Activated naive CD8-positive, alpha-beta T cell (primary cell): ENCODE results near the gene CDKAL1.
A peak's percentile ranks its signal among the peaks of the same experiment; 100 is the strongest.
"Not testable (repeated sequence)": the region's sequence is repeated elsewhere in the genome, so short reads cannot be mapped to it uniquely, and the experiment has no call there.

Experiments used
- H3K27ac Mint-ChIP-seq: one replicate; pipeline ENCODE4 v1.8.0; 2021; ENCODE audit warnings: mixed read lengths
- H3K27me3 Mint-ChIP-seq: one replicate; pipeline ENCODE4 v1.8.0; 2021; ENCODE audit warnings: mixed read lengths
- H3K36me3 Mint-ChIP-seq: one replicate; pipeline ENCODE4 v1.8.0; 2021; ENCODE audit warnings: mixed read lengths
- H3K4me1 Mint-ChIP-seq: one replicate; pipeline ENCODE4 v1.8.0; 2021; ENCODE audit warnings: low read depth, mixed read lengths
- H3K4me3 Mint-ChIP-seq: one replicate; pipeline ENCODE4 v1.8.0; 2021; ENCODE audit warnings: mild to moderate bottlenecking, mixed read lengths
- H3K9me3 Mint-ChIP-seq: one replicate; pipeline ENCODE4 v1.8.0; 2021; ENCODE audit warnings: low read depth, mixed read lengths

Gene CDKAL1

GRCh38 chr6:20629509-20629908 is 95.3 kb downstream of the CDKAL1 start:
- Mint-ChIP-seq H3K4me1 (peaks cover 50% of the 10 kb centered on the region), H3K36me3 (peaks cover 19% of the 10 kb centered on the region), H3K27ac (no peak overlapping the region), H3K9me3 (no peaks in the 10 kb centered on the region), H3K4me3 (no peak overlapping the region), H3K27me3 (no peaks in the 10 kb centered on the region)

- Mint-ChIP-seq H3K36me3 (peaks cover 21% of the 10 kb centered on the region), H3K4me1 (peaks cover 45% of the 10 kb centered on the region), H3K27ac (no peak overlapping the region), H3K27me3 (no peaks in the 10 kb centered on the region), H3K9me3 (no peaks in the 10 kb centered on the region), H3K4me3 (no peak overlapping the region)
These were observed 95.9 kb downstream of the CDKAL1 start for GRCh38 chr6:20630136-20630535.

DNA sequence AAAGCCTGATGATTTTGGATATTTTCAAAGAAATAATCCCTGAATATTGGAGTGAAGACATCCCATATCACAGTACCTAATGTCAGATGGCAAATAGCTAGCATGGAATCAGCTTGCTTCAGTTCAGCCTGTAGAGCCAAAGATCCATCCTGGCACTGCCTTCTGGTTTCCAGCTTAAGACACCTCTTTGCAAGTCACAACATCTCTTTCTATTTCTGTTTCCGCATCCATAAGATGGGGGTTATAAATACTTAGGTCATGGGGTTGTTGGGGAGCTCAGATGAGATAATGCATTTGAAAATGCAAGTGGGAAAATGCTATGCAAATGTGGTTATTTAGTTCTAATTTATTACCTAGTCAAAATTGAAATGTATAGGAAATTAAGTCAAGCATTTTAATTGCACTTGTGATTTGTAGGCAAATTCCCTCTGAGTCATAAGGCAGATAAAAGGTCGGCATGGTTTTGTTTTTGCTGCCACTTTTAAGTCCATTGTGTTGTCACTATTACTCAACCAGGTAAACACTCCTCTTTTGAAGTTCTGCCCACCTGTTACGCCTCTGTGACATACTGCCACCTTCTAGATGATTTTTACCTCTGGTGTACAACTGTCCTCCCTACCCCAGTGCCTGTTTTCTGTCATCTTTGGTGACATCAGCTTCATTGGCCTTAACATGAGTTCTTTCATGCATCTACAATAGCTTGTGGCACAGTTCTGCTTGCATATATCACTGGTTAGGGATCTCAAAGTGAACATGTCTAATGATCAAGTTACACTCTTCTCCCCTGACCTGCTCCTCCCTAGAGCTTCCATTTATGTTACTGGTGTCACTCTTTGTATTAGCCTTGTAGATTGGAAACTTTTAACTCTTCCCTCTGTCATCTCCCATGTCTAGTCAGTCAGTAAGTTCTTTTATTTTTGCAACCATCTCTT is 96.6 kb downstream of the CDKAL1 start:
- peak overlapping the region; percentile 25 for H3K27ac Mint-ChIP-seq
- H3K4me1 Mint-ChIP-seq = peaks cover 41% of the 10 kb centered on the region
- H3K36me3 Mint-ChIP-seq = peaks cover 19% of the 10 kb centered on the region
- H3K4me3 Mint-ChIP-seq = no peak overlapping the region
- H3K9me3 Mint-ChIP-seq = no peaks in the 10 kb centered on the region
- no peaks in the 10 kb centered on the region for H3K27me3 Mint-ChIP-seq

DNA sequence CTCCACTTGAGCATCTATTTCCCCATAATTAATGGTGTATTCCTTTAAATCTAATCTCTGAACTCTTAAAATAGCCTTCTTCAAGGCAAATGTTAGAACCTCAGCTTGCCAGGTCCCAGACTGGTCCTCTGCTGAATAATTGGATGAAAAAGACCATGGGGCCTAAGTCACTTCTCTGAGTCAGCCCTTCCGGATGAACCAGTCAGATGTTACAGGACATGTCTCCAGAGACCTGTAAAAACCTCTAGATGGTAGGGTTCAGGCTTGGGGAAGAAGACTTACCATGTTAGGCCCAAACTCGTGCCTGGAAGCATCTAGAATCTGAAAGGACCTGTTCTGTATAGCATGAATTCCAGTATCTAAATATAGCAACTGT is 97.3 kb downstream of the CDKAL1 start:
- peaks cover 41% of the 10 kb centered on the region for H3K4me1 Mint-ChIP-seq
- no peak overlapping the region for H3K4me3 Mint-ChIP-seq
- H3K36me3 Mint-ChIP-seq = peaks cover 25% of the 10 kb centered on the region
- H3K27ac Mint-ChIP-seq = peak overlapping the region; percentile 25
- H3K27me3 Mint-ChIP-seq = no peaks in the 10 kb centered on the region
- H3K9me3 Mint-ChIP-seq = no peaks in the 10 kb centered on the region

GRCh38 chr6:20632696-20633095 is 98.4 kb downstream of the CDKAL1 start:
- peaks cover 41% of the 10 kb centered on the region for H3K4me1 Mint-ChIP-seq
- no peak overlapping the region for H3K27ac Mint-ChIP-seq

DNA sequence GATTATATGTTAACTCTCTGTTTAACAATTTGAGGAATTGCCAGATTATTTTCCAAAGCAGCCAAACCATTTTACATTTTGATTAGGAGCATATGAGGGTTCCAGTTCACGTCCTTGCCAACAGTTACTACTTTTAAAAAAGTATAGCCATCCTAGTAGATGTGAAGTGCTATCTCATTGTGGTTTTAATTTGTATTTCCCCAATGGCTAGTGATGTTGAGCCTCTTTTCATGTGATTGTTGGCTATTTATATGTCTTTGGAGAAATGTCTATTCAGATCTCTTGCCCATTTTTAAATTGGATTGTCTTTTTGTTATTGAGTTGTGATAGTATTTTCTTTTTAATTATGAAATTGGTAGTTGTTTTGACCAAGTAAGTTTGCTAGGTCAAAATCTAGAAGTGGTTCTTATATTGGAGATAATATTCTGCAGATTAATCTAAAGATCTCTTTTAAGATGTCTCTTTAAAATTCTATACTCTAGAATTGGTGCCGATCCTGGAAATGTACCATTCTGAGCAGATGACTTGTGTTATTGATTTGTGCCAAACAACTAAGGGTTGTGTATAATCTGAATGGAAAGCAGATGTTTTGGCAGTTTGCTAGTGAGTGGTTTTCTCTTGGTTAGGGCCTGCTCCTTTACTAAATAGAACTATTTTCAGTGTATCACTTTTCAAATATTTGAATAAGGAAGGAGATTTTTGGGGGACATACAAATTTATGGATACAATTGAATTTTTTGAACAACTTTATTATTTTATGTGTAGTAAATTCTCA is 99.5 kb downstream of the CDKAL1 start:
- peaks cover 38% of the 10 kb centered on the region for H3K4me1 Mint-ChIP-seq
- H3K27me3 Mint-ChIP-seq = no peaks in the 10 kb centered on the region
- H3K9me3 Mint-ChIP-seq = no peaks in the 10 kb centered on the region
- no peak overlapping the region for H3K27ac Mint-ChIP-seq
- H3K36me3 Mint-ChIP-seq = peaks cover 25% of the 10 kb centered on the region
- H3K4me3 Mint-ChIP-seq = no peak overlapping the region

More at GRCh38 chr6:20632696-20633095, 98.4 kb downstream of the CDKAL1 start:
- Mint-ChIP-seq H3K27me3 (no peaks in the 10 kb centered on the region), H3K4me3 (no peak overlapping the region), H3K36me3 (peaks cover 25% of the 10 kb centered on the region), H3K9me3 (no peaks in the 10 kb centered on the region)

GRCh38 chr6:20639161-20639560 is 104.9 kb downstream of the CDKAL1 start:
- H3K4me3 Mint-ChIP-seq = no peak overlapping the region
- no peaks in the 10 kb centered on the region for H3K27me3 Mint-ChIP-seq
- no peaks in the 10 kb centered on the region for H3K9me3 Mint-ChIP-seq
- peaks cover 26% of the 10 kb centered on the region for H3K36me3 Mint-ChIP-seq
- no peak overlapping the region for H3K27ac Mint-ChIP-seq
- H3K4me1 Mint-ChIP-seq = peaks cover 2% of the 10 kb centered on the region

DNA sequence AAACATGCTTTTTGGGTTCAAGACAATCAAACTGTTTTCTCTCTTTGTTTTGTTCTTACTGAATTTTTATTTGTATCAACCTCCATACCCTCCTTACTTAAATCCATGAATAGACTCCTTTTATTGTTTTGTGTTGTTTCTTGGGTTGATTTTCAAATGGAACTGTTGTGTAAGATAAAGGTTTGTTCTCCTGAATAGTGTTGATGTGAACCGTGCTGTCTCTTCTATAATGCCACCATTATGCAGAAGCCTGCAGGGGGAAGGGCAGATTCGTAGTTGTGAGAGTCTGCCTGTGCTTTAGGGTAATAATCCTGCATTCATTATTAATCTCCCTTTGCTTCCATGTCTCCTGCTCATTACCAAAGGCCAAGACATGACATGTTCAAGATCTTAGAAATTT is 105.9 kb downstream of the CDKAL1 start:
- Mint-ChIP-seq H3K27ac (no peak overlapping the region), H3K4me3 (no peak overlapping the region), H3K36me3 (peaks cover 23% of the 10 kb centered on the region), H3K9me3 (no peaks in the 10 kb centered on the region), H3K27me3 (no peaks in the 10 kb centered on the region), H3K4me1 (peaks cover 2% of the 10 kb centered on the region)

- Mint-ChIP-seq H3K9me3 (no peaks in the 10 kb centered on the region), H3K36me3 (peaks cover 23% of the 10 kb centered on the region), H3K27ac (no peak overlapping the region), H3K27me3 (no peaks in the 10 kb centered on the region), H3K4me1 (peaks cover 2% of the 10 kb centered on the region), H3K4me3 (no peak overlapping the region)
These were observed 108.2 kb downstream of the CDKAL1 start for GRCh38 chr6:20642441-20642840.

GRCh38 chr6:20644667-20645370 is 110.6 kb downstream of the CDKAL1 start:
- Mint-ChIP-seq H3K36me3 (peaks cover 23% of the 10 kb centered on the region), H3K27ac (no peak overlapping the region), H3K9me3 (peaks cover 3% of the 10 kb centered on the region), H3K27me3 (no peaks in the 10 kb centered on the region), H3K4me3 (no peak overlapping the region), H3K4me1 (peaks cover 5% of the 10 kb centered on the region)

DNA sequence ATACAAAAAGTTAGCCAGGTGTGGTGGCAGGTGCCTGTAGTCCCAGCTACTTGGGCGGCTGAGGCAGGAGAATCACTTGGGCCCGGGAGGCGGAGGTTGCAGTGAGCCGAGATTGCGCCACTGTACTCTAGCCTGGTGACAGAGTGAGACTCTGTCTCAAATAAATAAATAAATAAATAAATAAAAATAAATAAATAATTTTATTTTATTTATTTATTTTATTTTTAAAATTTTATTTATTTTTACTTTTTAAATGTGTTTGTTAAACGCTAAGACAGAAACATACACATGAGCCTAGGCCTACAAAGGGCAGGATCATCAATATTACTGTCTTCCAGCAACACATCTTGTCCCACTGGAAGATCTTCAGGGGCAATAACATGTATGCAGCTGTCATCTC is 111.3 kb downstream of the CDKAL1 start:
- not testable (repeated sequence) for H3K27me3 Mint-ChIP-seq, H3K4me3 Mint-ChIP-seq, H3K4me1 Mint-ChIP-seq, H3K27ac Mint-ChIP-seq, H3K9me3 Mint-ChIP-seq
- H3K36me3 Mint-ChIP-seq = peaks cover 26% of the 10 kb centered on the region

- Mint-ChIP-seq H3K36me3 (peaks cover 32% of the 10 kb centered on the region), H3K27ac (no peak overlapping the region), H3K9me3 (peaks cover 3% of the 10 kb centered on the region)
These were observed 113.3 kb downstream of the CDKAL1 start for GRCh38 chr6:20647585-20647984.

GRCh38 chr6:20649696-20650470 is 115.6 kb downstream of the CDKAL1 start:
- H3K27me3 Mint-ChIP-seq, H3K4me1 Mint-ChIP-seq, H3K4me3 Mint-ChIP-seq, H3K27ac Mint-ChIP-seq, H3K9me3 Mint-ChIP-seq: not testable (repeated sequence)
- peaks cover 35% of the 10 kb centered on the region for H3K36me3 Mint-ChIP-seq

More at GRCh38 chr6:20647585-20647984, 113.3 kb downstream of the CDKAL1 start:
- Mint-ChIP-seq H3K27me3 (no peaks in the 10 kb centered on the region), H3K4me3 (no peak overlapping the region), H3K4me1 (peaks cover 8% of the 10 kb centered on the region)

DNA sequence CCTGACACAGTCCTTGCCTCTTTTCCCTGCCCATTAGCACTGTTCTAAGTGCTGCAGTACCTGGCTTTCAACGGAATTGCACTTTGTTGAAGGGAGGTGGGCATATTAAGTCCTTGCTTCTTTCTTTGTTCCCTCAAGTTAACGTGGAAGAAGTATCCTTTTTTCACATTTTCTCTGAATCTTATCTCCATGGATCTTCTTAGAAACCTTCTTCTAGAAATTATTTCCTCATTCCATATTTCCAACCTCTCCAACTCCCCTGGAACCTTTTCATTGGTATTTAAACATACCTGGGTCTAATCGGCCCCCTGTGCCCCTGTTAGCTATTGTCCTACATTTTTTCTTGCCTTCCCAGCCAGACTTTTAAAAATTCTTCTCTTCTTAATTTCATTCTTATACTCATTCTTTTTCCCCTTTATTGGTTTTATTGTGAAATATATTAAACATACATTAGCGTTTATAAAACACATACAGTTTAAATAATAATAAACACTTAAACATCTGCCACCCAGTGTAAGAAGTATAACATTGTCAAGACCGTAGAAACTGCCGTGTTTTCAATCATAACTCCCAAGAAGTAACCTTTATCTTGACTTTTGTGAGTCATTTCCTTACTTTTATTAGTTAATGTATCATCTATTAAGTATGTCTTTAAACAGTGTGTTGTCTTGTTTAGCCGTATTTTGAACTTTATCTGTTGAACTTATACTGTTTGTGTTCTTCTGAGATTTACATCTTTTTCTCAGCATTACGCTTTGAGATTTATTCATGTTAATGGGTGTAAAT is 118.2 kb downstream of the CDKAL1 start:
- Mint-ChIP-seq H3K9me3 (peaks cover 3% of the 10 kb centered on the region), H3K27me3 (no peaks in the 10 kb centered on the region), H3K4me1 (peaks cover 9% of the 10 kb centered on the region), H3K27ac (no peak overlapping the region), H3K4me3 (no peak overlapping the region), H3K36me3 (peaks cover 34% of the 10 kb centered on the region)
